GM12892 (cell line): ENCODE measurements around the gene CNTNAP2.

Source experiments
- POLR2A ChIP-seq: IDR thresholded peaks from 2 replicates; pipeline ENCODE4 v1.6.1; 2011; ENCODE audit warnings: low read depth, low read length, control low read depth
- POLR2AphosphoS5 ChIP-seq: IDR thresholded peaks from 2 replicates; pipeline ENCODE4 v1.6.1; 2011; ENCODE audit warnings: low read depth, low read length, control low read depth
- TAF1 ChIP-seq: IDR thresholded peaks from 2 replicates; pipeline ENCODE4 v1.6.1; 2011; ENCODE audit warnings: low read depth, mild to moderate bottlenecking, control low read depth, low read length, borderline replicate concordance

DNA sequence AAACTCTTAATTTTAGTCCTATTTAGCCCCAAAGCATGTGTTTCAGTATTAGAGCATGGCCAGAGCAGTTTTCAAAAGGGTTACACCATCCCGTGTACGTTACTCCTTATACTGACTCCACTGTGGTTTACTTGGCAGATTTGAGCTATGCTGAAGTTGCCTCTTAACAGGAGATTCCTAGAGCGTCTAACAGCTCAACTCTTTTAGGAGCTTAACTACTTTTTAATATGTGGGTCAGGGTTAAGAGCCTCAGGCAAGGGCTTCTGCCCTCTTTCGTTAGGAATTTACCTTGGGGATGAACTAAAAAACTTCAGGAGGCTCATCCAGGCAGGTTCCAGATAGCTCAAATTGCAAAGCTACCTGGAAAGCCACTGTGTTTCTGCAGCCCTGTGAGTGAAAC lies 1799.2 kb downstream of the CNTNAP2 start:
- TF ChIP-seq POLR2A (no peak), TAF1 (no peak), POLR2AphosphoS5 (no peak)
